GM18951 (cell line): ENCODE measurements around the gene UGT1A7.
"Not testable (repeated sequence)": the region's sequence is repeated elsewhere in the genome, so short reads cannot be mapped to it uniquely, and the experiment has no call there.

Source experiments
- POLR2A ChIP-seq: IDR thresholded peaks from 4 replicates; pipeline ENCODE4 v1.6.1; 2011; ENCODE audit warnings: mild to moderate bottlenecking; ENCODE audit not compliant: insufficient read length, insufficient read depth; ENCODE audit errors: extremely low read depth
- in situ Hi-C: fragments of 300-500 bp; cut with MboI; formaldehyde crosslinking; loops from one replicate; pipeline ENCODE4 v1.12.0; 2022; ENCODE audit warnings: low sequenced_read_pairs, mixed read lengths, inconsistent platforms; ENCODE audit not compliant: unreplicated experiment

The UGT1A7 gene

GRCh38 chr2:233681521-233682099 is at the start of gene UGT1A7:
UGT1A7 (plus strand) TSS chr2:233681901; CDS start chr2:233681938, 37 bp downstream.
- no peak for TF ChIP-seq POLR2A
- in situ Hi-C loops = no loop called here

GRCh38 chr2:233636306-233636705 is 45.4 kb upstream of the UGT1A7 start, which contains the start of gene UGT1A10:
UGT1A10 (plus strand) TSS chr2:233636448; CDS start chr2:233636523, 75 bp downstream.
- in situ Hi-C loops = not testable (repeated sequence)

DNA sequence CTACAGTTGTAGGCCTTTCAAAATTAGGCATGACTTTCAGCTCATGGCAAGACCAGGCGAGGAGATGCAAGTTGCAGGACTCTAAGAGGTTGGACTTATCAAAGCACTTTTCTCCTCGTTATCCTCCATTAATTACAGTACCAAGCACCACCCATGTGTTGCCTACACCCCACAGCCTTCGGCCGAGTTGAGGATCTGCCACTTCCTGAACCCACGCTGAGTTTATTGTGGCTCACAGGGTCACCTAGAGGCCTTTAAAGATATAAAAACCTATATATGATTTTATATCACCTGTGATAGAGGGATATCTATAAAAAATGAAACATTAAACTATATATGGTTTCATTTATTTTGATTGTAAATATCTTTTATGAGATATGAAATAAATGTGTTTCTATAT is 42.9 kb upstream of the UGT1A7 start:
- in situ Hi-C loops = no loop called here
- no peak for TF ChIP-seq POLR2A

DNA sequence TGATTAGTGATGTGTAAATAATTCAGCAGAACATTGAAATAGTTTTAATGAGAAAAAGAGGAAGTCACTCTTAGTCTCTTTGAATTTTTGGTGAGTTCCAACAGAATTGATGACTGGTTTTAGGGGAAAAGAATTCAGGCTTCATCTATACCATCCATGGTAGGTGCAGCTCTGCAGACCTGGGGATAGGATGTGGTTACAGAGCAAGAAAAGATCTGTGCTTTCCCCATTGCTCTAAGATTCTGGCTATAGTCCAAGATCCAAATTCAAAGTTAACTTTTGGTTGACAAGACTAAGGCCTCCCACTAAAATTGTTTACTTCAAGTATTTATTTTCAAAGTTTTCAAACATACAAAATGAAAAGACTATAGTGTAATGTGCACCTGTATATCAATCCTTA is 41.8 kb upstream of the UGT1A7 start:
- TF ChIP-seq POLR2A = no peak
- in situ Hi-C loops = no loop called here

GRCh38 chr2:233643128-233643527 is 38.6 kb upstream of the UGT1A7 start:
- in situ Hi-C loops = no loop called here
- TF ChIP-seq POLR2A = no peak

- in situ Hi-C loops = not testable (repeated sequence)
Measured at GRCh38 chr2:233646033-233646432, 35.7 kb upstream of the UGT1A7 start.

GRCh38 chr2:233650981-233651380 is 30.7 kb upstream of the UGT1A7 start:
- TF ChIP-seq POLR2A = no peak
- in situ Hi-C loops = no loop called here

GRCh38 chr2:233651430-233651829 is 30.3 kb upstream of the UGT1A7 start:
- TF ChIP-seq POLR2A = no peak
- in situ Hi-C loops = no loop called here

DNA sequence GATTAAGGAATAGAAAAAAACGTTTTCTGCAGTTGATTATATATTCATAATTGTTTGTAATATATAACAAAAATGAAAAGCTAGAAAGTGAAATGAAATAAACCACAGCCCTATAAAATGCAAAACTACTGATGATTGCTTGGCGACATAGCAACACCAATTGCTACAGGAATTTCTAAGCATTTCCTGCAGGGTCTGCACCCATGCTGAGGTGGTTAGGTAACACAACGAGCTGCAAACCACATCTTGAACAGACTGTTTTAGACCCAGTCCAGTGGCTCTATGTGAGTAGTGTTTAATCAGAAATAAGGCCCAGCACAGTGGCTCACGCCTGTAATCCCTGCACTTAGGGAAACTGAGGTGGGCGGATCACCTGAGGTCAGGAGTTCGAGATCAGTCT is 27.2 kb upstream of the UGT1A7 start:
- TF ChIP-seq POLR2A = no peak
- in situ Hi-C loops = no loop called here

- in situ Hi-C loops = no loop called here
- no peak for TF ChIP-seq POLR2A
Measured at GRCh38 chr2:233655043-233655442, 26.7 kb upstream of the UGT1A7 start.

- in situ Hi-C loops = not testable (repeated sequence)
Measured at GRCh38 chr2:233655943-233656342, 25.8 kb upstream of the UGT1A7 start.

- TF ChIP-seq POLR2A = no peak
- in situ Hi-C loops = no loop called here
Measured at GRCh38 chr2:233656443-233656842, 25.3 kb upstream of the UGT1A7 start.

DNA sequence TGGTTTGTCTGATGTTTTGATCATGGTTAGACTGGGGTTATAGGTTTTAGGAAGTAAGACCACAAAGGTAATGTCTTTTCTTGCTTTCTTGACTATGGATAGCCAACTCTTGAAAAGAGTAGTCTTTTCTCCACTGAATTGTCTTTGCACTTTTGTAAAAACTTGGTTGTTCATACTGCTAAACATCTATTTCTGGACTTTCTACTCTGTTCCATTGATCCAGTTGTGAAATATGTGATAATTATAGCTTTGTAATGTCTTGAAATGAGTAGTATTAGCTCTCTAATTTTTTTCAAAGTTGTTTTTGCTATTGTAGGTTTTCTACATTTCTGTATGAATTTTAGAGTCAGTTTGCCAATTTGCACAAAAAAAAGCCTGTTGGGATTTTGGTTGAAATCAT is 23.1 kb upstream of the UGT1A7 start:
- in situ Hi-C loops = no loop called here
- no peak for TF ChIP-seq POLR2A

GRCh38 chr2:233663911-233664310 is 17.8 kb upstream of the UGT1A7 start:
- in situ Hi-C loops = no loop called here
- no peak for TF ChIP-seq POLR2A

DNA sequence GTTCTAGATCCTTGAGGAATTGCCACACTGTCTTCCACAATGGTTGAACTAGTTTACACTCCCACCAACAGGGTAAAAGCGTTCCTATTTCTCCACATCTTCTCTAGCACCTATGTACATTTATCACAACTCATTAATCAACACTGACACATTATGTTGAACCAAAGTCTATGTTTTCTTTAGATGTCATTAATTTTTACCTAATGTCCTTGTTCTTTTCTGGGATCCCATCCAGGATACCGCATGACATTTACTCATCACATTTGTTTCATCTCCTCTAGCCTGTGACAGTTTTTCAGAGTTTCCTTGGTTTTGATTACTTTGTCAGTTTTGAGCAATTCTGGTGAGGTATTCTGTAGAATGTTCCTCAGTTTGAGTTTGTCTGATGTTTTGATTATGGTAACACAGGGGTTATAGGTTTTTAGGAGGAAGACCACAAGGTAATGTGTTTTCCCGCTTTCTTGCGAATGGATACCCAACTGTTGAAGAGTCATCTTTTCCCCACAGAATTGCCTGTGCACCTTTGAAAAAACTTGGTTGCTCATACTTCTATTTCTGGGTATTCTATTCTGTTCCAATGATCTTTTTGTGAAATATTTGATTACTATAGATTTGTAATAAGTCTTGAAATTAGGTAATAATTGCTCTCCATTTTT is 13.0 kb upstream of the UGT1A7 start:
- in situ Hi-C loops = no loop called here
- TF ChIP-seq POLR2A = no peak
